Activated naive CD4-positive, alpha-beta T cell (primary cell): ENCODE data around the gene FBXO36.

Source experiments
- DNase-seq, 4 experiments: peaks; one replicate each; lab custom pipeline; 2025; lab: John Stamatoyannopoulos, UW

Gene FBXO36

DNA sequence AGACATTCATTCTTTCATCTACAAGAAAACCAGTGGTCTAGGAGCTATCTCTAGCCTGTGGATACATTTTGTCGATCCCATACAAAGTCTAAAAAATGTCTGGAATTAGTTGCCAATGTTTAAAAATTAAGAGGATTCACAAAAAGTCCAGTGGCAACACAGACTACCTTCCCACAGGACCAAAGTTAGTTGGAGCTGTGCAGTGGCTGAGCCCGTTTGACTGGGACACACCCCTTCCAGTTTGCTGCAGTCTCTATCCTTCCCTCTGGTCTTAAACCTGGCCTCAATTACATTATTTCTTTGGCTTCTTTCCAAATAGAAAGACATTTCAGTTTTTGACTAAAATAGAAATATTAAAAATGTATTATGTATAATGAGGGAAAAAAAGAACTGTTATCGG lies 127.8 kb downstream of the FBXO36 start:
- DNase-seq = no peak

DNA sequence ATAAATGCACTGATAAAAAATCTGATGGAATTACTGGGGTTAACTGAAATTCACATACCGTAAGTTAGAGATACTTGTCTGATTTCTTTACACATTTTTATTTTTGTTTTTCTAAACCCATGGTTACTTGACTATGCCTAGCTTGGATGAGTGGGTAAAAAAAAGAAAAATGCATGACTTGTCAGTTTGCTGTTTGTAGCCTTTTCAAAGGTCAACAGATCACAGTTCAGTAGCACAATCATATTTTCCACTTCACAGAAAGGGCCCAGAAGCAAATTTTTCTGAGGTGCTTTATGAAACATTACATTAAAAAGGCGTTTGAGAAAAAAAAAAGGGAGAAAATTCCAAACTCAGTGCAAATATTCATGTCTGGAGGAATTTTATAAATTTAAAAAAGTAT lies 130.0 kb downstream of the FBXO36 start:
- no peak for DNase-seq

DNA sequence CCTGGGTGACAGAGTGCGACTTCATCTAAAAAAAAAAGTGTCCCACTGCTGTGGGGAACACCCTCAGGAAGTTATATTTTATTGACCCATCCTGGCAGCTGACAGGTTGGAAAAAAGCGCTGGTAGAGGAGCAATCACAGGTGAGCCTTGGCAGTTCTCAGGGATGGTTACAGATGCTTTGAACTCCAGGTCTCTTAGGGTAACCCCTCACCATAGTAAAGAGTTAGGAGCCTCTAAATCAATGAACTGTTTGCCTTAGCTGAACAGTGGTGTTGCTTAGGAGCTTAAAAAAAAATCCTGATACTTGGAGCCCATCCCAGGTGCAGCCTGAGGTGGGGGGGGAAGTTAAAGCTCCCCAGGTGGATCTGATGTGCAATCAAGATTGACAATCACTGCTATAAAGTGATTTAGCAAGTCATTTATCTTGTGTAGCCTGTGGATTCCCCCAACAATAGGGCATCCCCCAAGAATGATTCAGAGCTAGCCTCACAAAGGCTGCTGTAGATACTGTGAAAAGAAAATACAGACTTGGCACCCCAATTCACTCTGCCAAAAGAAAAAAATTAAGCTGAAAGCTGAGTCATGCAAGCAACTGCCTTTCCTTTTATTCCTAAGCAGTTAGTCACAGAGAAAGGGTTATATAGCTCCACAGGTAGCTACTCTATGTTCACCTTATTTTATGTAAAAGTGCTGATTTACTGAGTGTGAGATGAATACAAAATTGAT lies 131.6 kb downstream of the FBXO36 start:
- DNase-seq = no peak

DNA sequence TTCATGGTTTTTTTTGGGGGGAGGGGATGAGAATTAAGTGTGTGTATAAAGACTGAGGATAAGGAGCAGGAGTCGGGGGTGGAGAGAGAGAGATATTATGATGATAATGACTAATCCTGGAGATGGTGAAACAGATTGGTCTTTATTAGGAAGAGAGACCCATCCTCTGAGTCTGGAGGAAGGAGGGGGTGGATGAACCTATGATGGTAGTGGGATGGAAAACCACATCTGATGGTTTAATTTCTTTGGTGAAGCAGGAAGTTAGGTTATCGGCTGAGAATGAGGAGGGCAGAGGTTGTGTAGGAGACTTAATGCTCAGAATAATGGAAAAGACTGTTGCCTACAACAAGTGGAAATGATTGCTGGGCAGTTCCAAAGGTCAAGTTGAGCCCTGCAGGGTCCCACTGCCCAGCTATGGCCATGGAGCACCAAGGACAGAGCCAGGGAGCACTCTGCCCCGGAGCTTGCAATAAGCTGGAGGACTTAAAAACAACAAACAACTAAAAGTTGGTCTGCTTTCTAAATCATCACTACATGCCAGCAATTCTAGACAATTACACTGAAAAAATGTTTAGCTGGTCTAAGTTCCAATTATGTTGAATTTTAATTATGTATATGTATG lies 138.5 kb downstream of the FBXO36 start:
- DNase-seq = no peak
